Measurements from ENCODE around the gene HMX1.

DNA sequence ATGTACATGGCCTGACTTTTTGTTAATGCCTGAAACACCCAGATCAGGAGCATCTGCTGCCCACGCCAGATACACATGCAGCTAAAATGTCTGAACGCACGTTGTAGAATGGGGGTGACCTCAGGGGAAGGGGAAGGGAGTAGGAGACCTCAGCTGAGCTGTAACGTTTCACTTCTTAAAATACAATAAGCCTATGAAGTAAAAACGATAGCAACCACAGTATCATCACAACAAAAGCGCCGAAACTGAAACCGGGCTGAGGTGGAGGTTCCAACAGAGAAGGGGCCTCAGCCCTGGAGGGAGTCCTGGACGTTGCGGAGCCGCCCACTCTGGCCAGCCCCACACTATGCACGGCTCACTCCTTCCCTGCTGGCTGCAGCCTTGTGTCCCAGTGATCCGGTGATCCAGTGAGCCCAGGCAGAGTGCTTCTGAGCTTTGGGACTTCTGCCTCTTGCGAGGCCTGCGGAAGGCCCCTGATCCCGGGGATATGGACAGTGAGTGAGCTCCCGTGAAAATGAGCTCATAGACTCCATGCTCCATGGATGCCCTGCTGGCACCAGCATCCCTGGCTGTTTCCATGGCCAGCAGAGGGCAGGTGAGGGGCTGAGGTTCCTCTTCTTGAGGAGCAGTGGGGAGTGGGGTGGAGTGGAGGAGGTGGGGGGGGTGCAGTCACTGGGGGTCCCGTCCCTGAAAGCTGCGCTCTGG is 52.0 kb downstream of the HMX1 start:
- TF ChIP-seq POLR2AphosphoS5 (IDR thresholded peaks at IDR 0.05; ENCODE audit: borderline replicate concordance, low read depth, low read length) (no peak), EZH2 (IDR thresholded peaks at IDR 0.05) (no peak)
